Kidney (tissue), 14 donors: ENCODE data around the gene RUFY1. TPM values are rescaled to one million over a fixed set of nuclear protein-coding genes. Genes with fewer than 3 reads are reported as not detected.
A peak's percentile ranks its signal among the peaks of the same experiment; 100 is the strongest.
"Not testable (repeated sequence)": the region's sequence is repeated elsewhere in the genome, so short reads cannot be mapped to it uniquely, and the experiment has no call there.

Experiments
- DNase-seq, 5 donors: peaks; one replicate each; pipeline ENCODE4 v3.0.0-alpha.2; 2013 to 2020
- FAIRE-seq: peaks from 2 replicates; lab custom pipeline; 2012; peaks lifted over from hg19 to GRCh38; lab: Jason Lieb, UNC
- H3K27ac ChIP-seq, 2 donors: one replicate each; pipeline ENCODE4 v1.7.0; 2013; ENCODE audit warnings: low read depth in 2 of 2, low read length in 2 of 2, inconsistent platforms in 1 of 2
- H3K27me3 ChIP-seq: one replicate; pipeline ENCODE4 v1.7.1; 2013; ENCODE audit warnings: low read length, inconsistent platforms; ENCODE audit not compliant: control insufficient read depth, insufficient read depth
- H3K36me3 ChIP-seq, 3 donors: one replicate each; pipeline versions ENCODE4 v1.7.0 to v1.7.1; 2013; ENCODE audit warnings: low read length in 3 of 3, control low read depth in 1 of 3, inconsistent platforms in 1 of 3; ENCODE audit not compliant: insufficient read depth in 3 of 3, control insufficient read depth in 2 of 3
- H3K4me1 ChIP-seq, 3 donors: one replicate each; pipeline versions ENCODE4 v1.7.0 to v1.7.1; 2013; ENCODE audit warnings: low read length in 3 of 3, inconsistent platforms in 1 of 3, low read depth in 1 of 3; ENCODE audit not compliant: control insufficient read depth in 2 of 3, insufficient read depth in 2 of 3
- H3K4me3 ChIP-seq, 3 donors: one replicate each; pipeline versions ENCODE4 v1.7.0 to v1.8.1; 2013; ENCODE audit warnings: low read length in 3 of 3, control low read depth in 1 of 3, inconsistent platforms in 1 of 3
- H3K9ac ChIP-seq, 3 donors: one replicate each; pipeline versions ENCODE4 v1.7.0 to v1.7.1; 2013; ENCODE audit warnings: low read length in 3 of 3, control low read depth in 1 of 3, inconsistent platforms in 1 of 3
- H3K9me3 ChIP-seq, 3 donors: one replicate each; pipeline versions ENCODE4 v1.7.0 to v1.7.1; 2013; ENCODE audit warnings: low read length in 3 of 3, control low read depth in 1 of 3, inconsistent platforms in 1 of 3; ENCODE audit not compliant: control insufficient read depth in 2 of 3, insufficient read depth in 1 of 3
- intact Hi-C: fragments of 100-400 bp; cut with DNase I; formaldehyde crosslinking; loops from one replicate; pipeline ENCODE4 v1.11.1; 2022
- polyA plus RNA-seq: library from polyadenylated mRNA; stranded (reverse); fragments of 350-450 nt; fragmentation: Illumina TruSeq; extraction: RNeasy Lipid Tissue Mini Kit (QIAGEN cat#74804); gene quantifications from one replicate; pipeline ENCODE4 v1.2.3, GENCODE V29; 2014; ENCODE audit warnings: low read depth, low replicate concordance; ENCODE audit not compliant: insufficient read depth
- total RNA-seq: library from RNA; stranded (reverse); fragmentation: NEBNext Ultra II Directional; extraction: Animal tissue kit (Norgen Biotek cat#: 25700); gene quantifications from one replicate; pipeline ENCODE4 v1.2.1, GENCODE V29; 2021
- TF ChIP-seq, protein P1 (sequence below): IDR thresholded peaks from 3 replicates; pipeline ENCODE4 v1.5.1; 2012; ENCODE audit warnings: mild to moderate bottlenecking, moderate library complexity, borderline replicate concordance; ENCODE audit not compliant: insufficient read depth; ENCODE audit errors: extremely low read depth
- donor health status: control.
- donor health status: control.
- donor health status: control.
- donor health status: control.
- donor health status: control.
- donor health status: DM: yes; HTN: yes; CAD: no.
- donor health status: Normal renal cell carcinoma (clear cell type).

Gene RUFY1
- total and polyA plus RNA-seq, 2 donors from 2014 or later = 48.5 to 56.3 TPM

GRCh38 chr5:179623906-179624741 lies 73.8 kb downstream of the RUFY1 start:
- Histone ChIP-seq H3K36me3 (peaks cover 14 to 27% (median 14%) of the 10 kb centered on the region in 3 donors), H3K27ac (peak overlapping the region; percentile 96 to 100), H3K4me1 (peaks cover 3 to 28% (median 23%) of the 10 kb centered on the region in 3 donors), H3K27me3 (no peaks in the 10 kb centered on the region), H3K9me3 (no peaks in the 10 kb centered on the region), H3K4me3 (peak overlapping the region; percentile 57 to 97 (median 74)), H3K9ac (peak overlapping the region; percentile 28 to 95 (median 93))
- TF ChIP-seq, protein P1, sequence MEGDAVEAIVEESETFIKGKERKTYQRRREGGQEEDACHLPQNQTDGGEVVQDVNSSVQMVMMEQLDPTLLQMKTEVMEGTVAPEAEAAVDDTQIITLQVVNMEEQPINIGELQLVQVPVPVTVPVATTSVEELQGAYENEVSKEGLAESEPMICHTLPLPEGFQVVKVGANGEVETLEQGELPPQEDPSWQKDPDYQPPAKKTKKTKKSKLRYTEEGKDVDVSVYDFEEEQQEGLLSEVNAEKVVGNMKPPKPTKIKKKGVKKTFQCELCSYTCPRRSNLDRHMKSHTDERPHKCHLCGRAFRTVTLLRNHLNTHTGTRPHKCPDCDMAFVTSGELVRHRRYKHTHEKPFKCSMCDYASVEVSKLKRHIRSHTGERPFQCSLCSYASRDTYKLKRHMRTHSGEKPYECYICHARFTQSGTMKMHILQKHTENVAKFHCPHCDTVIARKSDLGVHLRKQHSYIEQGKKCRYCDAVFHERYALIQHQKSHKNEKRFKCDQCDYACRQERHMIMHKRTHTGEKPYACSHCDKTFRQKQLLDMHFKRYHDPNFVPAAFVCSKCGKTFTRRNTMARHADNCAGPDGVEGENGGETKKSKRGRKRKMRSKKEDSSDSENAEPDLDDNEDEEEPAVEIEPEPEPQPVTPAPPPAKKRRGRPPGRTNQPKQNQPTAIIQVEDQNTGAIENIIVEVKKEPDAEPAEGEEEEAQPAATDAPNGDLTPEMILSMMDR = no peak
- DNase-seq (peak in 3 of 5 donors; percentile 31 to 67 (median 52)), FAIRE-seq (no peak)
- intact Hi-C loops = no loop called here

GRCh38 chr5:179624841-179625271 lies 74.5 kb downstream of the RUFY1 start:
- DNase-seq = peak in 1 of 5 donors; percentile 53
- peaks cover 13 to 20% (median 14%) of the 10 kb centered on the region in 3 donors for H3K36me3 ChIP-seq
- H3K27ac ChIP-seq = peak overlapping the region; percentile 96 to 100
- H3K4me3 ChIP-seq = peak overlapping the region in 2 of 3 donors; percentile 74 to 97
- TF ChIP-seq, protein P1 = no peak
- H3K27me3 ChIP-seq = no peaks in the 10 kb centered on the region
- H3K9ac ChIP-seq = peak overlapping the region in 1 of 3 donors; percentile 93
- intact Hi-C loops = no loop called here
- FAIRE-seq = no peak
- peaks cover 3 to 24% (median 23%) of the 10 kb centered on the region in 3 donors for H3K4me1 ChIP-seq
- H3K9me3 ChIP-seq = no peaks in the 10 kb centered on the region

DNA sequence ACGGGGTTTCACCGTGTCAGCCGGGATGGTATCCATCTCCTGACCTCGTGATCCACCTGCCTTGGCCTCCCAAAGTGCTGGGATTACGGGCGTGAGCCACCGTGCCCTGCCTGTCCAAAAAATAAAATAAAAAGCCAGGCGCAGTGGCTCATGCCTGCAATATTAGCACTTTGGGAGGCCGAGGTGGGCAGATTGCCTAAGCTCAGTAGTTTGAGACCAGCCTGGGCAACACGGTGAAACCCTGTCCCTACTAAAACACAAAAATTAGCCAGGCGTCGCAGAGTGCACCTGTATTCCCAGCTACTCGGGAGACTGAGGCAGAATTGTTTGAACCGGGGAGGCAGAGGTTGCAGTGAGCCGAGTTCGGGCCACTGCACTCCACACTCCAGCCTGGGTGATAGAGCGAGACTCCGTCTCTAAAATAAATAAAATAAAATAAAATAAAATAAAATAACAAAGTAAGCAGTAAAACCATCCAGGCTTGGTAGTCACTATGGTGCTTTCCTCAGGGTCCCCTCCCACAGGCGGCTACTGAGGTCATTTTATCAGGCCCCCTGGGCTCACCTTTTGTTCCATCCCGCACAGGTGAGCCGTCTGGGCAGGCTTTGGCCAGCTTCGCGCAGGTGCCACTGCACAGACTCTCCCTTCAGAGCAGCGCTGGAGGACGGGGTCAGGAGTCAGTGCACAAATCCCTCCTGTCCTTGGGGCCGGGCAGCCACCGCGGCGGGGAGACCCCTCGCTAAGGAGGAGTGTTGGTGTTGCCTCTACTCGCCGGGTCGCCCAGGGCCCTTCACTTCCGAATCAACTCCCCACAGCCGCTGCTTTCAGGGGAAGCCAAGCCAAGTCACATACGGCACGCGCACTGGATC lies 83.4 kb downstream of the RUFY1 start:
- H3K9ac ChIP-seq, H3K4me3 ChIP-seq, intact Hi-C loops, DNase-seq, H3K27ac ChIP-seq, H3K4me1 ChIP-seq, H3K36me3 ChIP-seq, FAIRE-seq, H3K27me3 ChIP-seq, H3K9me3 ChIP-seq: not testable (repeated sequence)

GRCh38 chr5:179634370-179635172 lies 84.2 kb downstream of the RUFY1 start:
- H3K9ac ChIP-seq, H3K27me3 ChIP-seq, H3K36me3 ChIP-seq, H3K4me1 ChIP-seq, intact Hi-C loops, DNase-seq, FAIRE-seq, H3K27ac ChIP-seq, H3K4me3 ChIP-seq, H3K9me3 ChIP-seq: not testable (repeated sequence)

DNA sequence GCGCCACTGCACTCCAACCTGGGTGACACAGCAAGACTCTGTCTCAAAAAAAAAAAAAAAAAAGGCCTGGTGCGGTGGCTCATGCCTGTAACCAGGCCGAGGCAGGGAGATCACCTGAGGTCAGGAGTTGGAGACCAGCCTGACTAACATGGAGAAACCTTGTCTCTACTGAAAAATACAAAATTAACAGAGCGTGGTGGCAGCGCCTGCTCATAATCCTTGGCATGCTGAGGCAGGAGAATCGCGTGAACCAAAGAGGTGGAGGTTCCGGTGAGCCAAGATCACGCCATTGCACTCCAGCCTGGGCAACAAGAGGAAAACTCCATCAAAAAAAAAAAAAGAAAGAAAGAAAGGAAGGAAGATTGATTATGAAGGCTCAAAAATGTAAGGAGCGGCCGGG lies 88.9 kb downstream of the RUFY1 start:
- FAIRE-seq, H3K36me3 ChIP-seq, H3K4me3 ChIP-seq, intact Hi-C loops, H3K9ac ChIP-seq, H3K9me3 ChIP-seq, H3K27ac ChIP-seq, DNase-seq, H3K4me1 ChIP-seq, H3K27me3 ChIP-seq: not testable (repeated sequence)

DNA sequence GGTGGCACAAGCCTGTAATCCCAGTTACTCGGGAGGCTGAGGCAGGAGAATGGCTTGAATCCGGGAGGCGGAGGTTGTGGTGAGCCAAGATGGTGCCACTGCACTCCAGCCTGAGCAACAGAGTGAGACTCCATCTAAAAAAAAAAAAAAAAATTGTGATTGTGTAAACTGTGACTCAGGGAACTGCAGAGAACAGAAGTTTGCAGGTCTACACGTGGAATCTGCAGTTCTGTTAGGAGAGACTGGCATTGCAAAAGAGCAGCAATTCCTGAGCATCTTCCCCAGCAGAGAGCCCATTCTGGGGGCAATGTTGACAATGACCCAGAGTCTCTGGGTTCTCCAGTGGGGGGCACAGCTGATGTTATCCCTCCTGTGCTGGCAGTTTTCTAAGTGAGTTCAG lies 91.4 kb downstream of the RUFY1 start:
- not testable (repeated sequence) for FAIRE-seq

More for the DNA sequence above, 91.4 kb downstream of the RUFY1 start:
- H3K4me1 ChIP-seq, intact Hi-C loops, H3K27ac ChIP-seq, H3K27me3 ChIP-seq, H3K9me3 ChIP-seq, H3K36me3 ChIP-seq, DNase-seq, H3K9ac ChIP-seq, H3K4me3 ChIP-seq: not testable (repeated sequence)
